Ammon's horn (tissue), 1 donor: Measurements from ENCODE around the gene UGT1A9.
A peak's percentile ranks its signal among the peaks of the same experiment; 100 is the strongest.
"Not testable (repeated sequence)": the region's sequence is repeated elsewhere in the genome, so short reads cannot be mapped to it uniquely, and the experiment has no call there.

Source experiments
- DNase-seq: peaks from one replicate; pipeline ENCODE4 v3.0.0-alpha.2; 2016; ENCODE audit warnings: low spot score

UGT1A9 gene

GRCh38 chr2:233711312-233712008 is 39.8 kb downstream of the UGT1A9 start:
- peak; percentile 76 for DNase-seq

GRCh38 chr2:233712611-233713261 is 41.0 kb downstream of the UGT1A9 start, which contains the start of gene UGT1A5:
Gene UGT1A5, plus strand, starts transcription at chr2:233712907. Its CDS starts 85 bp downstream, at chr2:233712992.
- no peak for DNase-seq

GRCh38 chr2:233713262-233713615 is 41.5 kb downstream of the UGT1A9 start:
- no peak for DNase-seq

- DNase-seq = no peak
Measured at GRCh38 chr2:233714121-233714520, 42.4 kb downstream of the UGT1A9 start.

- no peak for DNase-seq
Measured at GRCh38 chr2:233718552-233718951, 46.9 kb downstream of the UGT1A9 start, which contains the start of gene UGT1A4. Gene UGT1A4, plus strand, starts transcription at chr2:233718736. Its CDS starts 85 bp downstream, at chr2:233718821.

- DNase-seq = no peak
Measured at GRCh38 chr2:233728723-233729301, 57.1 kb downstream of the UGT1A9 start, which contains the start of gene UGT1A3. Gene UGT1A3, plus strand, starts transcription at chr2:233729042. Its CDS starts 85 bp downstream, at chr2:233729127.

- not testable (repeated sequence) for DNase-seq
Measured at GRCh38 chr2:233736868-233737653, 65.4 kb downstream of the UGT1A9 start.

GRCh38 chr2:233740870-233741269 is 69.2 kb downstream of the UGT1A9 start:
- no peak for DNase-seq

GRCh38 chr2:233743464-233744259 is 72.0 kb downstream of the UGT1A9 start:
- no peak for DNase-seq

GRCh38 chr2:233745073-233745755 is 73.5 kb downstream of the UGT1A9 start:
- no peak for DNase-seq

- not testable (repeated sequence) for DNase-seq
Measured at GRCh38 chr2:233745838-233746237, 74.1 kb downstream of the UGT1A9 start.

GRCh38 chr2:233746475-233747282 is 75.0 kb downstream of the UGT1A9 start:
- DNase-seq = no peak

- no peak for DNase-seq
Measured at GRCh38 chr2:233747283-233747544, 75.5 kb downstream of the UGT1A9 start.

- DNase-seq = not testable (repeated sequence)
Measured at GRCh38 chr2:233750689-233751088, 79.0 kb downstream of the UGT1A9 start.

- not testable (repeated sequence) for DNase-seq
Measured at GRCh38 chr2:233751212-233752009, 79.7 kb downstream of the UGT1A9 start.

- DNase-seq = no peak
Measured at GRCh38 chr2:233754872-233755611, 83.3 kb downstream of the UGT1A9 start.

GRCh38 chr2:233756429-233757081 is 84.9 kb downstream of the UGT1A9 start:
- no peak for DNase-seq

GRCh38 chr2:233758141-233758540 is 86.4 kb downstream of the UGT1A9 start:
- no peak for DNase-seq
